NCI-H2081 (cell line): ENCODE results near the gene RNASE8.

ENCODE experiments used
- DNase-seq, 2 experiments: peaks; one replicate each; lab custom pipeline; 2025; lab: John Stamatoyannopoulos, UW

RNASE8 gene

GRCh38 chr14:21106498-21107282, 49.1 kb downstream of the RNASE8 start:
- peak; percentile 77 for DNase-seq

- DNase-seq: no peak
These were observed 49.7 kb downstream of the RNASE8 start for GRCh38 chr14:21107283-21107800.
